Pulmonary artery endothelial cell (primary cell): ENCODE results near the gene NAPB. TPM values are rescaled to one million over a fixed set of nuclear protein-coding genes. Genes with fewer than 3 reads are reported as not detected.
A peak's percentile ranks its signal among the peaks of the same experiment; 100 is the strongest.

ENCODE experiments used
- DNase-seq: peaks from one replicate; pipeline ENCODE4 v3.0.0-alpha.2; 2011; ENCODE audit warnings: low read depth, low spot score
- total RNA-seq: library from RNA; depleted of rRNA; stranded (reverse); fragments of >200 nt; gene quantifications from 2 replicates; pipeline ENCODE4 v1.2.3, GENCODE V29; 2014

The NAPB gene
- total RNA-seq, 1 donor from 2014 or later: 4.5 TPM

- DNase-seq: no peak
Measured at GRCh38 chr20:23369072-23369823, 52.0 kb downstream of the NAPB start.

GRCh38 chr20:23368316-23369071, 52.8 kb downstream of the NAPB start:
- no peak for DNase-seq

GRCh38 chr20:23367770-23368169, 53.5 kb downstream of the NAPB start:
- no peak for DNase-seq

- DNase-seq: no peak
Measured at GRCh38 chr20:23366384-23366783, 54.9 kb downstream of the NAPB start.

- no peak for DNase-seq
Measured at GRCh38 chr20:23365390-23366165, 55.7 kb downstream of the NAPB start.

- no peak for DNase-seq
Measured at GRCh38 chr20:23363257-23363649, 58.0 kb downstream of the NAPB start.

GRCh38 chr20:23362392-23363256, 58.7 kb downstream of the NAPB start:
- DNase-seq: no peak

GRCh38 chr20:23361476-23362391, 59.6 kb downstream of the NAPB start, which contains the start of gene GZF1:
GZF1 (plus strand) TSS chr20:23362182; CDS start chr20:23364384, 2,202 bp downstream.
- DNase-seq: peak; percentile 94

GRCh38 chr20:23361119-23361475, 60.2 kb downstream of the NAPB start:
- DNase-seq: no peak

GRCh38 chr20:23360531-23360930, 60.8 kb downstream of the NAPB start:
- no peak for DNase-seq

- no peak for DNase-seq
Measured at GRCh38 chr20:23358923-23359593, 62.2 kb downstream of the NAPB start.

GRCh38 chr20:23358563-23358906, 62.8 kb downstream of the NAPB start:
- DNase-seq: no peak

- peak; percentile 99 for DNase-seq
Measured at GRCh38 chr20:23357767-23358562, 63.3 kb downstream of the NAPB start.

GRCh38 chr20:23356203-23356602, 65.1 kb downstream of the NAPB start:
- DNase-seq: no peak

- DNase-seq: no peak
Measured at GRCh38 chr20:23350904-23351838, 70.1 kb downstream of the NAPB start.

GRCh38 chr20:23350196-23350903, 70.9 kb downstream of the NAPB start, which contains the start of gene NXT1:
NXT1 (plus strand) TSS chr20:23350791; CDS start chr20:23354042, 3,251 bp downstream.
- peak; percentile 95 for DNase-seq
